IMR-90 (cell line): ENCODE measurements around the gene ARHGEF16. TPM values are rescaled to one million over a fixed set of nuclear protein-coding genes. Genes with fewer than 3 reads are reported as not detected.

Experiments
- ATAC-seq: fragments of 200-7000 bp; cut with Tn5 transposase; 2 replicates; pipeline ENCODE4 v1.9.1; 2020; ENCODE audit warnings: low read depth, mild to moderate bottlenecking, moderate library complexity
- BruUV-seq: library from RNA; stranded (reverse); fragments of 400-500 nt; replicated peaks from 2 replicates; lab custom pipeline; 2021; lab: Mats Ljungman, UMichigan
- CTCF ChIA-PET: fragments of 300-600 bp; formaldehyde crosslinking; extraction: SDS; loops from one replicate; lab custom pipeline; 2021; ENCODE audit warnings: antibody characterized with exemption; lab: Yijun Ruan, JAX
- POLR2A ChIA-PET: fragments of 300-600 bp; sonication (Branson Sonifier 250); formaldehyde crosslinking; loops from one replicate; lab custom pipeline; 2022; ENCODE audit warnings: antibody characterized with exemption; ENCODE audit not compliant: unreplicated experiment; lab: Charles Lee
- DNase-seq: peaks from one replicate; pipeline ENCODE4 v3.0.0; 2013
- H2AFZ ChIP-seq: replicated peaks from 2 replicates; pipeline ENCODE3; 2013; ENCODE audit warnings: low read length, mild to moderate bottlenecking; ENCODE audit not compliant: poor library complexity
- H2AK5ac ChIP-seq: 2 replicates; pipeline ENCODE4 v1.6.1; 2013; ENCODE audit warnings: low read depth, low read length, inconsistent platforms
- H2AK9ac ChIP-seq: replicated peaks from 2 replicates; pipeline ENCODE3; 2013; ENCODE audit warnings: mild to moderate bottlenecking, low read depth, low read length, moderate library complexity; ENCODE audit not compliant: poor library complexity
- H2BK120ac ChIP-seq: 2 replicates; pipeline ENCODE4 v1.6.1; 2013; ENCODE audit warnings: low read depth, low read length, inconsistent platforms
- H2BK15ac ChIP-seq: 3 replicates; pipeline ENCODE4 v1.6.1; 2013; ENCODE audit warnings: low read depth, low read length, inconsistent platforms
- H2BK20ac ChIP-seq: 2 replicates; pipeline ENCODE4 v1.6.1; 2013; ENCODE audit warnings: low read depth, mild to moderate bottlenecking, inconsistent platforms, low read length, moderate library complexity
- H2BK5ac ChIP-seq: 2 replicates; pipeline ENCODE4 v1.6.1; 2013; ENCODE audit warnings: mild to moderate bottlenecking, low read depth, low read length, inconsistent platforms; ENCODE audit not compliant: poor library complexity, severe bottlenecking
- H3K14ac ChIP-seq: replicated peaks from 2 replicates; pipeline ENCODE4 v1.6.1; 2013; ENCODE audit warnings: low read depth, low read length, inconsistent platforms
- H3K18ac ChIP-seq: 2 replicates; pipeline ENCODE4 v1.6.1; 2013; ENCODE audit warnings: low read depth, low read length, control low read depth
- H3K23ac ChIP-seq: 2 replicates; pipeline ENCODE4 v1.6.1; 2013; ENCODE audit warnings: low read depth, low read length, inconsistent platforms
- H3K27ac ChIP-seq: 2 replicates; pipeline ENCODE4 v1.5.1; 2013; ENCODE audit warnings: mild to moderate bottlenecking, control low read depth, low read length; ENCODE audit not compliant: insufficient read depth
- H3K27me3 ChIP-seq: 2 replicates; pipeline ENCODE4 v1.6.1; 2013; ENCODE audit warnings: low read length; ENCODE audit not compliant: control insufficient read depth, insufficient read depth
- H3K36me3 ChIP-seq: 2 replicates; pipeline ENCODE4 v1.6.1; 2013; ENCODE audit warnings: low read length, mixed read lengths; ENCODE audit not compliant: control insufficient read depth, insufficient read depth
- H3K4ac ChIP-seq: 2 replicates; pipeline ENCODE4 v1.6.1; 2013; ENCODE audit warnings: low read depth, low read length, inconsistent platforms
- H3K4me1 ChIP-seq: 2 replicates; pipeline ENCODE4 v1.6.1; 2013; ENCODE audit warnings: low read length, mixed read lengths; ENCODE audit not compliant: control insufficient read depth, insufficient read depth
- H3K4me2 ChIP-seq: 2 replicates; pipeline ENCODE4 v1.6.1; 2013; ENCODE audit warnings: low read depth, mild to moderate bottlenecking, control low read depth, low read length, moderate library complexity
- H3K4me3 ChIP-seq: 2 replicates; pipeline ENCODE4 v1.5.1; 2013; ENCODE audit warnings: low read depth, mild to moderate bottlenecking, control low read depth, low read length, moderate library complexity; ENCODE audit not compliant: insufficient read depth
- H3K56ac ChIP-seq: 2 replicates; pipeline ENCODE4 v1.6.1; 2013; ENCODE audit warnings: low read length, inconsistent platforms; ENCODE audit not compliant: insufficient read depth; ENCODE audit errors: extremely low read depth
- H3K79me1 ChIP-seq, 2 experiments: 2 replicates each; pipeline ENCODE4 v1.6.1; 2013; ENCODE audit warnings: low read length in 2 of 2, inconsistent platforms in 1 of 2, low read depth in 1 of 2
- H3K9ac ChIP-seq: 2 replicates; pipeline ENCODE4 v1.6.1; 2013; ENCODE audit warnings: low read depth, low read length, control low read depth
- H3K9me1 ChIP-seq: 2 replicates; pipeline ENCODE4 v1.6.1; 2013; ENCODE audit warnings: low read length, inconsistent platforms; ENCODE audit not compliant: insufficient read depth
- H3K9me3 ChIP-seq: 2 replicates; pipeline ENCODE4 v1.6.1; 2013; ENCODE audit warnings: low read length; ENCODE audit not compliant: control insufficient read depth, insufficient read depth
- H4K20me1 ChIP-seq: 2 replicates; pipeline ENCODE4 v1.6.1; 2013; ENCODE audit warnings: low read length, inconsistent platforms; ENCODE audit not compliant: insufficient read depth
- H4K5ac ChIP-seq: 2 replicates; pipeline ENCODE4 v1.6.1; 2013; ENCODE audit warnings: mild to moderate bottlenecking, low read depth, low read length, control low read depth
- H4K8ac ChIP-seq, 2 experiments: 2 replicates each; pipeline ENCODE4 v1.6.1; 2013; ENCODE audit warnings: low read depth in 2 of 2, low read length in 2 of 2, control low read depth in 1 of 2, inconsistent platforms in 1 of 2
- H4K91ac ChIP-seq: 2 replicates; pipeline ENCODE4 v1.6.1; 2013; ENCODE audit warnings: low read depth, low read length, inconsistent platforms; ENCODE audit not compliant: insufficient read depth
- BHLHE40 ChIP-seq: fragments of 150-350 bp; IDR thresholded peaks from 2 replicates; pipeline ENCODE4 v1.6.1; 2016; ENCODE audit warnings: mild to moderate bottlenecking, low read depth, low read length
- CEBPB ChIP-seq: IDR thresholded peaks from 2 replicates; pipeline ENCODE4 v1.6.1; 2012; ENCODE audit warnings: low read depth, low read length, improper control_type of control experiment
- CHD1 ChIP-seq: IDR thresholded peaks from 2 replicates; pipeline ENCODE4 v1.6.1; 2012; ENCODE audit warnings: low read depth, low read length, improper control_type of control experiment
- CTCF ChIP-seq: conservative IDR thresholded peaks from 2 replicates; pipeline ENCODE4 v1.5.1; 2012; ENCODE audit warnings: mild to moderate bottlenecking, low read depth, low read length, improper control_type of control experiment
- FOS ChIP-seq: fragments of 150-350 bp; IDR thresholded peaks from 2 replicates; pipeline ENCODE4 v1.6.1; 2016; ENCODE audit warnings: low read depth, low read length
- MAFK ChIP-seq: IDR thresholded peaks from 2 replicates; pipeline ENCODE4 v1.6.1; 2012; ENCODE audit warnings: low read depth, low read length, improper control_type of control experiment
- MAZ ChIP-seq: IDR thresholded peaks from 2 replicates; pipeline ENCODE4 v1.6.1; 2012; ENCODE audit warnings: low read depth, mild to moderate bottlenecking, low read length, improper control_type of control experiment, moderate library complexity, borderline replicate concordance
- MXI1 ChIP-seq: IDR thresholded peaks from 2 replicates; pipeline ENCODE4 v1.6.1; 2012; ENCODE audit warnings: low read depth, mild to moderate bottlenecking, low read length, moderate library complexity, borderline replicate concordance
- NFE2L2 ChIP-seq: fragments of 150-350 bp; IDR thresholded peaks from 2 replicates; pipeline ENCODE4 v1.6.1; 2016; ENCODE audit warnings: low read depth, mild to moderate bottlenecking, low read length
- POLR2A ChIP-seq: IDR thresholded peaks from 2 replicates; pipeline ENCODE4 v1.6.1; 2012; ENCODE audit warnings: mild to moderate bottlenecking, low read depth, low read length
- RAD21 ChIP-seq: IDR thresholded peaks from 2 replicates; pipeline ENCODE4 v1.6.1; 2012; ENCODE audit warnings: low read length, improper control_type of control experiment
- RCOR1 ChIP-seq: IDR thresholded peaks from 2 replicates; pipeline ENCODE4 v1.6.1; 2012; ENCODE audit warnings: mild to moderate bottlenecking, low read length, improper control_type of control experiment; ENCODE audit not compliant: insufficient replicate concordance
- RFX5 ChIP-seq: IDR thresholded peaks from 2 replicates; pipeline ENCODE4 v1.8.0; 2012; ENCODE audit warnings: low read depth, mild to moderate bottlenecking, low read length, moderate library complexity
- SMC3 ChIP-seq: fragments of 150-350 bp; IDR thresholded peaks from 2 replicates; pipeline ENCODE4 v1.6.1; 2016; ENCODE audit warnings: low read depth, mild to moderate bottlenecking, antibody characterized with exemption, low read length, moderate library complexity
- USF2 ChIP-seq: fragments of 150-350 bp; IDR thresholded peaks from 2 replicates; pipeline ENCODE4 v1.6.1; 2017; ENCODE audit warnings: mild to moderate bottlenecking, antibody characterized with exemption, low read length, low read depth
- WGBS, 2 experiments: methylation state at CpG; one replicate each; pipeline versions ENCODE4 v1.1.5 to v1.1.7; 2013; ENCODE audit warnings: missing lambda C conversion rate in 2 of 2; ENCODE audit not compliant: insufficient read length in 1 of 2; ENCODE audit errors: extremely low coverage in 2 of 2; 5-methylcytosine and 5-hydroxymethylcytosine counted together
- dilution Hi-C: fragments of 300-500 bp; cut with HindIII; formaldehyde crosslinking; loops from one replicate; pipeline ENCODE4 v1.14.3; 2018; ENCODE audit warnings: low sequenced_read_pairs; ENCODE audit not compliant: unreplicated experiment
- in situ Hi-C: fragments of 300-500 bp; cut with MboI; formaldehyde crosslinking; loops from 3 replicates; pipeline ENCODE4 v1.14.3; 2019; ENCODE audit warnings: low sequenced_read_pairs, inconsistent platforms, mixed read lengths
- intact Hi-C: fragments of 100-400 bp; cut with micrococcal nuclease; formaldehyde crosslinking; loops from 2 replicates; pipeline ENCODE4 v1.10.0; 2022
- polyA plus RNA-seq, 3 experiments: library from polyadenylated mRNA; depleted of rRNA; stranded (reverse); fragments of >200 nt; gene quantifications; 2 replicates each; pipeline ENCODE4 v1.2.3, GENCODE V29; 2012; ENCODE audit warnings: low replicate concordance in 1 of 3
- total RNA-seq: library from RNA; depleted of rRNA; stranded (reverse); fragments of >200 nt; gene quantifications from 2 replicates; pipeline ENCODE4 v1.2.3, GENCODE V29; 2012

Gene ARHGEF16
- total and polyA plus RNA-seq, 2 of the 4 experiments (the other 2 are of a cell fraction) = 0.18 to 0.39 TPM

- Histone ChIP-seq H3K4me1 (no peaks in the 10 kb centered on the region), H4K5ac (no peak overlapping the region), H3K14ac (no peak overlapping the region), H2BK20ac (no peak overlapping the region), H3K23ac (no peak overlapping the region), H2AK5ac (no peak overlapping the region), H2BK15ac (no peak overlapping the region), H3K27me3 (peaks cover 15% of the 10 kb centered on the region), H2BK120ac (no peak overlapping the region), H2AK9ac (no peak overlapping the region), H3K9ac (no peak overlapping the region), H3K27ac (no peak overlapping the region), H3K36me3 (no peaks in the 10 kb centered on the region), H2AFZ (peak overlapping the region; percentile 43), H3K79me1 (no peaks in the 10 kb centered on the region), H3K4ac (no peak overlapping the region), H3K56ac (no peak overlapping the region), H4K20me1 (no peaks in the 10 kb centered on the region), H2BK5ac (no peak overlapping the region), H3K9me3 (no peaks in the 10 kb centered on the region), H3K18ac (no peak overlapping the region), H3K4me2 (no peak overlapping the region), H3K9me1 (no peaks in the 10 kb centered on the region), H4K91ac (no peak overlapping the region), H4K8ac (no peak overlapping the region), H3K4me3 (no peak overlapping the region)
- DNase-seq (no peak), ATAC-seq (no peak)
- dilution Hi-C loops = no loop called here
- ChIA-PET POLR2A (no interaction called here), CTCF (interaction anchor here (0.9 to 2.1 kb wide), 2 partner anchors 8 to 11 kb away, joined by 3 to 8 read pairs; no protein-coding TSS in a partner anchor)
- WGBS, 2 experiments = 72% methylated on average over 8 of the region's 21 CpGs; no CpG with 5 or more reads in 1 of the 2 experiments
- no TSS peak for BruUV-seq
- in situ Hi-C loops = no loop called here
- intact Hi-C loops = no loop called here
- TF ChIP-seq FOS (no peak), CEBPB (no peak), CHD1 (no peak), SMC3 (no peak), RCOR1 (no peak), RAD21 (no peak), NFE2L2 (no peak), MAFK (no peak), USF2 (no peak), MXI1 (no peak), BHLHE40 (no peak), MAZ (no peak), CTCF (no peak), POLR2A (no peak), RFX5 (no peak)
Measured at GRCh38 chr1:3463891-3464648, 9.6 kb downstream of the ARHGEF16 start.
